Measurements from ENCODE around the gene EXOC3L1. TPM values are rescaled to one million over a fixed set of nuclear protein-coding genes. Genes with fewer than 3 reads are reported as not detected.

Gene EXOC3L1
- total and polyA plus RNA-seq, 2 donors (not counting 1 experiment from before 2014, with no cell fraction given): 0.09 to 0.33 TPM

GRCh38 chr16:67182288-67182687 is 7.6 kb downstream of the EXOC3L1 start:
- H3K79me2 ChIP-seq (ENCODE audit: control insufficient read depth, insufficient read depth, low read length): peaks cover 9% of the 10 kb centered on the region
- no peak overlapping the region for H3K27ac ChIP-seq (ENCODE audit: insufficient read depth, low read length)
- H3K27me3 ChIP-seq (ENCODE audit: control insufficient read depth, insufficient read depth, low read length): no peaks in the 10 kb centered on the region
- no peak for TF ChIP-seq EZH2 (IDR thresholded peaks at IDR 0.05; ENCODE audit: low read length, missing control alignments)
- TF ChIP-seq, protein P1, sequence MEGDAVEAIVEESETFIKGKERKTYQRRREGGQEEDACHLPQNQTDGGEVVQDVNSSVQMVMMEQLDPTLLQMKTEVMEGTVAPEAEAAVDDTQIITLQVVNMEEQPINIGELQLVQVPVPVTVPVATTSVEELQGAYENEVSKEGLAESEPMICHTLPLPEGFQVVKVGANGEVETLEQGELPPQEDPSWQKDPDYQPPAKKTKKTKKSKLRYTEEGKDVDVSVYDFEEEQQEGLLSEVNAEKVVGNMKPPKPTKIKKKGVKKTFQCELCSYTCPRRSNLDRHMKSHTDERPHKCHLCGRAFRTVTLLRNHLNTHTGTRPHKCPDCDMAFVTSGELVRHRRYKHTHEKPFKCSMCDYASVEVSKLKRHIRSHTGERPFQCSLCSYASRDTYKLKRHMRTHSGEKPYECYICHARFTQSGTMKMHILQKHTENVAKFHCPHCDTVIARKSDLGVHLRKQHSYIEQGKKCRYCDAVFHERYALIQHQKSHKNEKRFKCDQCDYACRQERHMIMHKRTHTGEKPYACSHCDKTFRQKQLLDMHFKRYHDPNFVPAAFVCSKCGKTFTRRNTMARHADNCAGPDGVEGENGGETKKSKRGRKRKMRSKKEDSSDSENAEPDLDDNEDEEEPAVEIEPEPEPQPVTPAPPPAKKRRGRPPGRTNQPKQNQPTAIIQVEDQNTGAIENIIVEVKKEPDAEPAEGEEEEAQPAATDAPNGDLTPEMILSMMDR (conservative IDR thresholded peaks at IDR 0.05 in 1 of 2, IDR thresholded peaks at IDR 0.05 in 1 of 2; ENCODE audit: low read depth in 1 of 2, low read length in 2 of 2): no peak
- H2AFZ ChIP-seq (ENCODE audit: low read length): no peak overlapping the region
- no peak for DNase-seq (ENCODE audit: low read depth in 2 of 2)
- H3K4me3 ChIP-seq (replicated peaks in 1 of 4; ENCODE audit: control extremely low read depth in 1 of 4, insufficient read depth in 1 of 4, low read depth in 3 of 4, low read length in 4 of 4): peak overlapping the region; percentile 55 to 89 (median 65)
- H3K9ac ChIP-seq (ENCODE audit: insufficient read depth, low read length): no peak overlapping the region
- H3K4me1 ChIP-seq (ENCODE audit: control insufficient read depth, extremely low read depth, insufficient read depth, low read length): peaks cover 24% of the 10 kb centered on the region
- no peaks in the 10 kb centered on the region for H4K20me1 ChIP-seq (ENCODE audit: control insufficient read depth, extremely low read depth, insufficient read depth, low read length)
- H3K36me3 ChIP-seq (ENCODE audit: control insufficient read depth, insufficient read depth, low read length): peaks cover 5% of the 10 kb centered on the region
- H3K4me2 ChIP-seq (ENCODE audit: extremely low read depth, insufficient read depth, low read length): peak overlapping the region; percentile 82
- H3K9me3 ChIP-seq (ENCODE audit: control insufficient read depth, insufficient read depth, low read depth, low read length): no peaks in the 10 kb centered on the region

DNA sequence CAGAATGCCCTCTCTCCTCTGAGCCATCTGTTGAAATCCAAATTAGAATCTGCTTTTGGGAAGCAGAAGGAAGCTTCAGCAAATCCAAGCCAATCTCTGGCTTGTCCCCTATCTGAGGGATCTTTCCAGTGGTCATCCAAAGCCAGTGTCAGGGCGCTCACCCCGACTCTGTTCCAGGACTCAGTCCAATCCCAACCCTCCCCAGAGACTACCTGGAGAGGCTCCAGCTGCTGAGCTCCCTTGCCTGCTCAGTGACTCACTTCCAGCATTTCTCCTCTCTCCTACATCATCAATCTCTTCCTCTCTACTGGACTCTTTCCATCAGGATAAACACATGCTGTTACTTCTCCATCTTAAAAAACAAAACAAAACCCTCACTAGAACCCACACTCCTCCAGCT is 8.6 kb downstream of the EXOC3L1 start:
- no peak overlapping the region for H3K9ac ChIP-seq (ENCODE audit: insufficient read depth, low read length)
- peak overlapping the region; percentile 36 for H3K27ac ChIP-seq (ENCODE audit: insufficient read depth, low read length)
- H4K20me1 ChIP-seq (ENCODE audit: control insufficient read depth, extremely low read depth, insufficient read depth, low read length): no peaks in the 10 kb centered on the region
- no peaks in the 10 kb centered on the region for H3K9me3 ChIP-seq (ENCODE audit: control insufficient read depth, insufficient read depth, low read depth, low read length)
- H3K4me2 ChIP-seq (ENCODE audit: extremely low read depth, insufficient read depth, low read length): peak overlapping the region; percentile 72
- TF ChIP-seq, protein P1 (conservative IDR thresholded peaks at IDR 0.05 in 1 of 2, IDR thresholded peaks at IDR 0.05 in 1 of 2; ENCODE audit: low read depth in 1 of 2, low read length in 2 of 2): no peak
- TF ChIP-seq EZH2 (IDR thresholded peaks at IDR 0.05; ENCODE audit: low read length, missing control alignments): no peak
- H3K27me3 ChIP-seq (ENCODE audit: control insufficient read depth, insufficient read depth, low read length): no peaks in the 10 kb centered on the region
- peaks cover 20% of the 10 kb centered on the region for H3K4me1 ChIP-seq (ENCODE audit: control insufficient read depth, extremely low read depth, insufficient read depth, low read length)
- H3K4me3 ChIP-seq (replicated peaks in 1 of 4; ENCODE audit: control extremely low read depth in 1 of 4, insufficient read depth in 1 of 4, low read depth in 3 of 4, low read length in 4 of 4): peak overlapping the region in 2 of 4 experiments; percentile 42 to 46
- DNase-seq (ENCODE audit: low read depth in 2 of 2): peak; percentile 84 to 95
- no peak overlapping the region for H2AFZ ChIP-seq (ENCODE audit: low read length)
- peaks cover 9% of the 10 kb centered on the region for H3K79me2 ChIP-seq (ENCODE audit: control insufficient read depth, insufficient read depth, low read length)
- H3K36me3 ChIP-seq (ENCODE audit: control insufficient read depth, insufficient read depth, low read length): peaks cover 6% of the 10 kb centered on the region

- Histone ChIP-seq H3K4me1 (ENCODE audit: control insufficient read depth, extremely low read depth, insufficient read depth, low read length) (peaks cover 18% of the 10 kb centered on the region), H2AFZ (ENCODE audit: low read length) (no peak overlapping the region), H3K4me3 (replicated peaks in 1 of 4; ENCODE audit: control extremely low read depth in 1 of 4, insufficient read depth in 1 of 4, low read depth in 3 of 4, low read length in 4 of 4) (no peak overlapping the region), H3K4me2 (ENCODE audit: extremely low read depth, insufficient read depth, low read length) (no peak overlapping the region), H3K36me3 (ENCODE audit: control insufficient read depth, insufficient read depth, low read length) (peaks cover 8% of the 10 kb centered on the region), H3K27me3 (ENCODE audit: control insufficient read depth, insufficient read depth, low read length) (no peaks in the 10 kb centered on the region), H3K9me3 (ENCODE audit: control insufficient read depth, insufficient read depth, low read depth, low read length) (no peaks in the 10 kb centered on the region), H3K27ac (ENCODE audit: insufficient read depth, low read length) (no peak overlapping the region), H3K79me2 (ENCODE audit: control insufficient read depth, insufficient read depth, low read length) (peaks cover 9% of the 10 kb centered on the region), H4K20me1 (ENCODE audit: control insufficient read depth, extremely low read depth, insufficient read depth, low read length) (no peaks in the 10 kb centered on the region), H3K9ac (ENCODE audit: insufficient read depth, low read length) (no peak overlapping the region)
- DNase-seq (ENCODE audit: low read depth in 2 of 2): no peak
- no peak for TF ChIP-seq EZH2 (IDR thresholded peaks at IDR 0.05; ENCODE audit: low read length, missing control alignments)
- TF ChIP-seq, protein P1 (conservative IDR thresholded peaks at IDR 0.05 in 1 of 2, IDR thresholded peaks at IDR 0.05 in 1 of 2; ENCODE audit: low read depth in 1 of 2, low read length in 2 of 2): no peak
These were observed 9.8 kb downstream of the EXOC3L1 start for GRCh38 chr16:67180166-67180565.

Measured in fibroblast of lung (primary cell).